ENCODE measurements around the gene SPIRE1.

SPIRE1 gene

GRCh38 chr18:12470382-12471075 lies 187.4 kb downstream of the SPIRE1 start:
- H4K20me1 ChIP-seq (ENCODE audit: insufficient read depth, low read length): no peaks in the 10 kb centered on the region
- no peaks in the 10 kb centered on the region for H3K9me3 ChIP-seq (ENCODE audit: low read length)
- no peak overlapping the region for H3K27ac ChIP-seq (ENCODE audit: low read depth, low read length, poor library complexity, severe bottlenecking)
- no peaks in the 10 kb centered on the region for H3K79me2 ChIP-seq (ENCODE audit: insufficient read depth, low read length)
- no peaks in the 10 kb centered on the region for H3K9me2 ChIP-seq (ENCODE audit: low read depth, low read length)
- no peaks in the 10 kb centered on the region for H3K27me3 ChIP-seq (ENCODE audit: insufficient read depth, low read length)
- TF ChIP-seq EZH2 (IDR thresholded peaks at IDR 0.05; ENCODE audit: borderline replicate concordance, low read length): no peak
- TF ChIP-seq CTCF (IDR thresholded peaks at IDR 0.05; ENCODE audit: low read length): no peak
- no peaks in the 10 kb centered on the region for H3F3A ChIP-seq (ENCODE audit: insufficient read depth, low read length)
- H3K4me3 ChIP-seq (ENCODE audit: low read depth, low read length, poor library complexity, severe bottlenecking): no peak overlapping the region
- H3K4me2 ChIP-seq (ENCODE audit: low read length): no peak overlapping the region
- no peak overlapping the region for H2AFZ ChIP-seq (ENCODE audit: low read length)
- no peaks in the 10 kb centered on the region for H3K36me3 ChIP-seq (ENCODE audit: insufficient read depth, low read length)
- no peaks in the 10 kb centered on the region for H3K4me1 ChIP-seq (ENCODE audit: insufficient read depth, low read length, severe bottlenecking)
- H3K9ac ChIP-seq (ENCODE audit: low read length): no peak overlapping the region

GRCh38 chr18:12468445-12468844 lies 189.5 kb downstream of the SPIRE1 start:
- Histone ChIP-seq H3K4me2 (ENCODE audit: low read length) (no peak overlapping the region), H2AFZ (ENCODE audit: low read length) (no peak overlapping the region), H3F3A (ENCODE audit: insufficient read depth, low read length) (no peaks in the 10 kb centered on the region), H3K4me3 (ENCODE audit: low read depth, low read length, poor library complexity, severe bottlenecking) (no peak overlapping the region), H3K9me2 (ENCODE audit: low read depth, low read length) (no peaks in the 10 kb centered on the region), H3K79me2 (ENCODE audit: insufficient read depth, low read length) (no peaks in the 10 kb centered on the region), H3K36me3 (ENCODE audit: insufficient read depth, low read length) (no peaks in the 10 kb centered on the region), H4K20me1 (ENCODE audit: insufficient read depth, low read length) (no peaks in the 10 kb centered on the region), H3K27me3 (ENCODE audit: insufficient read depth, low read length) (no peaks in the 10 kb centered on the region), H3K9me3 (ENCODE audit: low read length) (no peaks in the 10 kb centered on the region), H3K9ac (ENCODE audit: low read length) (no peak overlapping the region), H3K27ac (ENCODE audit: low read depth, low read length, poor library complexity, severe bottlenecking) (no peak overlapping the region), H3K4me1 (ENCODE audit: insufficient read depth, low read length, severe bottlenecking) (no peaks in the 10 kb centered on the region)
- TF ChIP-seq EZH2 (IDR thresholded peaks at IDR 0.05; ENCODE audit: borderline replicate concordance, low read length) (no peak), CTCF (IDR thresholded peaks at IDR 0.05; ENCODE audit: low read length) (no peak)

GRCh38 chr18:12464731-12465130 lies 193.2 kb downstream of the SPIRE1 start:
- Histone ChIP-seq H4K20me1 (ENCODE audit: insufficient read depth, low read length) (no peaks in the 10 kb centered on the region), H3K4me3 (ENCODE audit: low read depth, low read length, poor library complexity, severe bottlenecking) (no peak overlapping the region), H3K9me2 (ENCODE audit: low read depth, low read length) (no peaks in the 10 kb centered on the region), H3K36me3 (ENCODE audit: insufficient read depth, low read length) (no peaks in the 10 kb centered on the region), H3K27me3 (ENCODE audit: insufficient read depth, low read length) (no peaks in the 10 kb centered on the region), H2AFZ (ENCODE audit: low read length) (no peak overlapping the region), H3K4me1 (ENCODE audit: insufficient read depth, low read length, severe bottlenecking) (no peaks in the 10 kb centered on the region), H3K9me3 (ENCODE audit: low read length) (no peaks in the 10 kb centered on the region), H3K4me2 (ENCODE audit: low read length) (no peak overlapping the region), H3K9ac (ENCODE audit: low read length) (no peak overlapping the region), H3F3A (ENCODE audit: insufficient read depth, low read length) (no peaks in the 10 kb centered on the region), H3K79me2 (ENCODE audit: insufficient read depth, low read length) (no peaks in the 10 kb centered on the region), H3K27ac (ENCODE audit: low read depth, low read length, poor library complexity, severe bottlenecking) (no peak overlapping the region)
- no peak for TF ChIP-seq CTCF (IDR thresholded peaks at IDR 0.05; ENCODE audit: low read length)
- no peak for TF ChIP-seq EZH2 (IDR thresholded peaks at IDR 0.05; ENCODE audit: borderline replicate concordance, low read length)
